HG03045 (cell line): ENCODE results near the gene ALG12.
"Not testable (repeated sequence)": the region's sequence is repeated elsewhere in the genome, so short reads cannot be mapped to it uniquely, and the experiment has no call there.

Experiments
- ATAC-seq: cut with Tn5 transposase; IDR thresholded peaks from one replicate; pipeline ENCODE4 v1.9.1; 2021; ENCODE audit warnings: mild to moderate bottlenecking, moderate library complexity; ENCODE audit not compliant: unreplicated experiment

ALG12 gene

GRCh38 chr22:49871482-49871881 is 46.8 kb downstream of the ALG12 start:
- no peak for ATAC-seq

- no peak for ATAC-seq
Observed at GRCh38 chr22:49869845-49870712, 48.2 kb downstream of the ALG12 start.

DNA sequence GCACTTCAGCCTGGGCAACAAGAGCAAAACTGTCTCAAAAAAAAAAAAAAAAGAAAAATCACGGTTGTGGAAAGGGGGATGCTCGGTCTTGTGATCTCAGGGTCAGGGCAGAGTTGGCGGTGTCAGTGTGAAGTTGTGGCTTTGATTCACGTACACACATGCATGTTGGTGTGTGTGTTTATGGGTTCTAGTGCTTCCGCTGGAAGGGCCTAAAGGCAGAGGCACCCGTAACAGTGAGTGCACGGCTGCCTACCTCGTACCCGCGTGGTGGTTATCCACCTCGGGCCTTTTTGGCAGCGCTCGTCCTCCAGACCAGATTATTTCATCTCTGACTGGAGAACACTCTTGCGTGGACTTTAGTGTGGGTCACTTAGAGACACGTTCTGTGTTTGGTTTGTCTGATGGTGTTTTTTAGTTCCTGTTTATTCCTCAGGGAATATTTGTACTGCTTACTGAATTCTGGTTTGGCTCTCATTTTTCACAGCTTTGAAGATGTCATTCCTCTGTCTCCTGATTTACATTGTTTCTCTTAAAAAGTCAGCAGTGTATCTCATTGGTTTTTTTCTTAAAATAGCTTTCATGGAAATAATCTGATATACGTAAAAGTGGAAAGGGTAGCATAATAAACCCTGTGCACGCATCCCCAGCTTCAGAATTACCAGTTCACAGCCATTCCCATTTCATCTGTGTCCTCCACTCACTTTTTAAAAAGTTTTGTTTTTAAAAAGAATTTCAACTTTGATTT is 49.0 kb downstream of the ALG12 start:
- no peak for ATAC-seq

GRCh38 chr22:49867303-49868265 is 50.7 kb downstream of the ALG12 start:
- no peak for ATAC-seq

DNA sequence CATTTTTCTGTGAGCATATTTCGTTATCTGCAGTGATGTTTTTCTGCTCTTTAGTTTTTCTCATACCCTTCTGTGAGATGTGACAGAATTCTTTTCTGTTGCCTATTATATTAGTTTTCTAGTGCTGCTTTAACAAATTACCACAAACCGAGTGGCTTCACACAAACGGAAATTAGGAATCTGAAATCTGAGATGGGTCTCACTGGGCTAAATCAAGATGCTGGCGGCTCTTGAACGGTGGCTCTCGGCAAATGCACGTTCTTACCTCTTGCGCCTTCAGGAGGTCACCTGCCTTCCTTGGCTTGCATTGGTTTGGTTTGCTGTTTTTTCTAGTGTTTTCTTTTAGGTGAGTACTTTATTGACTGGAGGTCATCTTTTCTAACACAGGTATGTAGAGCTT is 51.6 kb downstream of the ALG12 start:
- no peak for ATAC-seq

GRCh38 chr22:49866134-49866533 is 52.1 kb downstream of the ALG12 start:
- ATAC-seq: no peak

GRCh38 chr22:49865156-49865555 is 53.1 kb downstream of the ALG12 start:
- ATAC-seq: no peak

- no peak for ATAC-seq
Observed at GRCh38 chr22:49863931-49864330, 54.3 kb downstream of the ALG12 start.

- ATAC-seq: no peak
Observed at GRCh38 chr22:49862496-49862776, 55.8 kb downstream of the ALG12 start.

DNA sequence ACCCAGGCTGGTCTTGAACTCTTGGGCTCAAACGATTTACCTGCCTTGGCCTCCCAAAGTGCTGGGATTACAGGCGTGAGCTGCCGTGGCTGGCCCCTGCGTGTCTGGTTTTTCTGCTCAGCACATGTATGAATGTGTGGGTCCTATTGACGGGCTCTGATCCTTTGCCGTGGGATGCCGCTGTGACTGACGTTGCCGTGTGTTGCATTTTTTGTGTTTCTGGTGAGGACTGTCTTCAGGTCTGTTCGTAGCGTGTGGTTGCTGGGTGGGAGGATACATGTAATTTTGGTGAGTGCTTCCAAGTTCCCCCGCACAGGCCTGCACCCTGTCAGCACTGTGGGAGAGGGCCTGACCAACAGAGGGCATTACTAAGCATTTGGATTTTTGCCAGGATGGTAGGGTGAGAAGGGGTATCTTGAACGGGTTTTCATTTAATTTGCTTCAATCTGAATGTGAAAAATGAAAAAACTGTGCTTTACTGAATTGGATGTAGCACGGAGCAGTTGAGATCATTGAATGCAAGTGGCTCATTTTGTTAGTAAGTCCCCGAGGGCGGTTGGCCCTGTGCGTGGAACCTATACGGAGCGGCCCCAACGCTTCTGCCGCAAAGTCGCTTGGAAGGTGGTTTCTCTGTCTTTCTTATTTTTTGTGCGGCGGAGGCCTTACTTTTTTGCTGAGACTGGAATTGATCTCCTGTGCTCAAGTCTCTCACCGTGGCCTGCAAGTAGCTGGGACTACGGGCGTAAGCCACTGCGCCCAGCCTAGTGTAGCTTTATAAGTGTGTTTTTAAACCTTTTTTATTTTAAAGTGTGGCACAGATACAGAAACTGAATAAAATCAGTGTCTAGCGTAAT is 56.4 kb downstream of the ALG12 start:
- ATAC-seq: no peak

GRCh38 chr22:49858827-49859226 is 59.4 kb downstream of the ALG12 start:
- no peak for ATAC-seq

- no peak for ATAC-seq
Observed at GRCh38 chr22:49856766-49857618, 61.2 kb downstream of the ALG12 start.

DNA sequence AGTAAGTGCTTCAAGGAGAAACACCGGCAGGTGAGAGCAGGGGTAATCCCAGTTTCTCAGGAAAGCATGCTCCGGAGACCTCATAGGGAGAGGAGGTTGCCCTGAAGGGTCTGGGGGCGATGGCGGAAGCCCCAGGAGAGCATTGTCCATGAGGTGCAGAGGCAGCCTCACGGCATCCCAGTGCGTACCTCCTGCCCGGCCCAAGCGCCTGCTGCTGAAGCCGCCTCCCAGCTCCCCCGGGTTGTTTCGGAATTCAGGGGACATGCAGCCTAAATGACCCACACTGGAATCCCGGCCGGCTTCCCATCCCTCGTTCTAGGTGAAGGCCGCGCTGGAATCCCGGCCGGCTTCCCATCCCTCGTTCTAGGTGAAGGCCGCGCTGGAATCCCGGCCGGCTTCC is 61.9 kb downstream of the ALG12 start:
- ATAC-seq: no peak

- no peak for ATAC-seq
Observed at GRCh38 chr22:49855251-49855911, 62.9 kb downstream of the ALG12 start.

DNA sequence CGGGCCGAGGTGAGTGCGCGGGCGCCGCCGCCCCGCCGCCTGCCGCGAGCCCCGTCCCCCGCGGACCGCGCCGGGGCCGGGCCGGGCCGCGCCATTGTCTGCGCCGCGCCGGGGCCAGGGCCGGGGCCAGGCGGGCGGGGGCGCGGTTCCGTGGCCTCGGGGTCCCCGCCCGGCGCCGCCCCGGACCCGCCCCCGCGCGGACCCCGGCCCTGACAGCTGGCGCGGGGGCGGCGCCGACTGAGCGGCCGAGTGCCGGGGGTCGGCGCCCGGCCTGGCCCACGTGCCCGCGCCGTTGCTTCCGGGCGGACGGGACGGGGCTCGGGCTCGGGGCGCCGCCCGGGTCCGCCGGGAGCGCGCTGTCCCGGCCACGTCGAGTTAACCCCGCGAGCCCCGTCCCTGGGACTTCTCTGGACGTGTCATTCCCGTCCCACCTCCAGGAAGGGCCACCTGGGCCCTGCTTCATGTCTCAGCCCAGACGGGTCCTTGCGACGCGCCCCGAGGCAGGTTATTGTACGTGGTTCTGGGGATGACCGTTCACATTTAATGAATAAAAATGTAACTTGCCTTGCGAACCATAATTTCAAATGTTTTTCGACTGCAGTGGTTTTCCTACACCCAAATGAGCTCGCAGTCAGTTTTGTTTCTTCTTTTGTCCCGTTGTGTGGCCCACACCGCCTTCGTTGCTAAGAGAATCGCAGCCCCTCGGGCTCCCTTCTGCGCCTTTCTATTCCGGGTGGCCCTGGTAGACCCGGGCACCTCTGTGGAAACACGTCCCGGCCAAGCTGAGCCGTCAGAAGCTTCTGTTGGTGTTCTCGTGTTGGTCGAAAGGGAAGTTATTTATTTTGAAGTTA is 64.0 kb downstream of the ALG12 start:
- ATAC-seq: no peak

DNA sequence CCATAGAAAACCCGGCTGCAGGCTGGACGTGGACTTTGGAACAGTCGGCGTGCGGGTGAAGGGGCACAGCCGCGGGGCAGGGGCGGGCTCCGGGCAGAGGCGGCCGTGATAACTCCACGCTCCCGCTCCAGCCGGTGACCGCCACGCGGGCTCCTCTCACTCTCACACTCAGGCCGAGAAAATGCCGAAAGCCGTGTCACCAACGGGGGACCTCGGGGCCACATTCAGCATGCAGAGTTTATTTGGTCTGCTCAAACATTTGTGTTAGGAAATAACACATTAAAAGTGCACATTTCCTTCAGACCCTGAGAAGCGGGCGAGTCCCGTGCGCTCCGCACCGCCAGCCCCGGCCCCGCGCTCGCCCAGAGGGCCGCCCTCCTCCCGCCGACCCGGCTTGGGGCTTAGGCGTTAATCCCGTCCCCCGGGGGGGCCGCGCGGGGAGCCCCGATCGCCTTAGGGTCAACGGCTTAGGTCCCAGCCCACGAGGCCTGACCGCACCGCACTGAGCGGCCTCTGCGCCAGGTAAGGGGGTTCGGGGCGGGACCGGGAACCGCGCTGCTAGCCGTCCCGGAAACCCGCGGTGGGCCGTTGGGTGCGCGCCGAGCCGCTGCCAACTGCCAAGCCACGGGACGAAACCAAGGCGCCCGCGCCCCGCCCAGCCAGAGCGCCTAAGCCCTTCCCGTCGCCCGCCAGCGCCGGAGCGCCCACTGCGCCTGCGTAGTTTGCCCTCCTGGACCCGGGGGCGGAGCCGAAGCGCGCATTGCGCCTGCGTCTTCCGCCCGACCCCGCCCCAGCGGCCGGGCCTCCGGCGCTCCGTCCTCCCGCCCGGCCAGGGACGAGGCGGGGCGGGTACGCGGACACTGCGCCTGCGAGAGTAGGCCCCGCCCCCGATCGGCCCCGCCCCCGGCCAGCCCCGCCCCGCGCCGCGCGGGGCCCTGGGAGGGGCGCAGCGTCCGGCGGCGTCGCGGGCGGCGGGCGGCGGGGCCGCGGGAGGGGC is 65.0 kb downstream of the ALG12 start, which contains the start of gene ZBED4:
Gene ZBED4, plus strand, starts transcription at position 947 of the 997 bp plus-strand sequence. CDS start 29,819 bp downstream, outside the sequence.
- ATAC-seq: peak; percentile 69

- not testable (repeated sequence) for ATAC-seq
Observed at GRCh38 chr22:49852568-49852897, 65.7 kb downstream of the ALG12 start.
